K562 (cell line): Measurements from ENCODE around the gene SLC4A2. TPM values are rescaled to one million over a fixed set of nuclear protein-coding genes. Genes with fewer than 3 reads are reported as not detected.

ENCODE experiments used
- BHLHE40 ChIP-seq: IDR thresholded peaks from 2 replicates; pipeline ENCODE4 v1.6.1; 2011; ENCODE audit warnings: low read length, improper control_type of control experiment
- BRD9 ChIP-seq: fragments of 450-650 bp; IDR thresholded peaks from 2 replicates; pipeline ENCODE4 v1.6.1; 2018; ENCODE audit warnings: low read depth; ENCODE audit not compliant: partially characterized antibody
- ERF ChIP-seq: fragments of 450-650 bp; formaldehyde crosslinking; IDR thresholded peaks from 2 replicates; pipeline ENCODE4 v1.4.0; 2020; ENCODE audit warnings: mild to moderate bottlenecking, mixed read lengths
- FOXK1 ChIP-seq: sonication (generic); formaldehyde crosslinking; IDR thresholded peaks from 2 replicates; pipeline ENCODE4 v1.8.0; 2022; ENCODE audit warnings: missing genetic modification reagents, mild to moderate bottlenecking, borderline replicate concordance
- HDAC1 ChIP-seq, 2 experiments: fragments of 450-650 bp; IDR thresholded peaks; 2 replicates each; pipeline ENCODE4 v1.6.1; 2016 to 2017; ENCODE audit warnings: inconsistent platforms in 1 of 2, mild to moderate bottlenecking in 1 of 2, moderate library complexity in 1 of 2
- JUND ChIP-seq, 2 experiments: IDR thresholded peaks; 2 replicates in 1 of 2; 3 replicates in 1 of 2; pipeline ENCODE4 v1.6.1; 2011; ENCODE audit warnings: borderline replicate concordance in 2 of 2, low read depth in 2 of 2, low read length in 2 of 2, improper control_type of control experiment in 1 of 2, missing biosample characterization in 1 of 2, missing genetic modification characterization in 1 of 2, missing genetic modification reagents in 1 of 2
- KAT7 ChIP-seq: sonication (generic); formaldehyde crosslinking; IDR thresholded peaks from 2 replicates; pipeline ENCODE4 v1.8.0; 2022; ENCODE audit warnings: missing genetic modification reagents, mild to moderate bottlenecking, borderline replicate concordance
- KLF10 ChIP-seq: fragments of 250-450 bp; sonication (Bioruptor Pico); IDR thresholded peaks from 2 replicates; pipeline ENCODE4 v1.6.1; 2021; ENCODE audit warnings: matching md5 sums
- MEIS2 ChIP-seq: fragments of 450-650 bp; IDR thresholded peaks from 2 replicates; pipeline ENCODE4 v1.6.1; 2014; ENCODE audit warnings: mild to moderate bottlenecking; ENCODE audit not compliant: partially characterized antibody
- MLLT1 ChIP-seq, 2 experiments: fragments of 450-650 bp; IDR thresholded peaks; 2 replicates each; pipeline ENCODE4 v1.6.1; 2016
- PHF8 ChIP-seq: fragments of 200-600 bp; sonication (generic); IDR thresholded peaks from 2 replicates; pipeline ENCODE4 v1.6.1; 2012; ENCODE audit warnings: mixed run types, mild to moderate bottlenecking, inconsistent platforms, low read length, moderate library complexity, borderline replicate concordance
- REST ChIP-seq, 2 experiments: fragments of 450-650 bp; formaldehyde crosslinking in 1 of 2; IDR thresholded peaks; 2 replicates each; pipeline versions ENCODE4 v1.4.0 to v1.6.1; 2014 to 2020; ENCODE audit warnings: mild to moderate bottlenecking in 2 of 2, borderline replicate concordance in 1 of 2, low read depth in 1 of 2
- SAFB ChIP-seq: fragments of 200-400 bp; formaldehyde crosslinking; IDR thresholded peaks from 2 replicates; pipeline ENCODE4 v1.6.1; 2017; ENCODE audit warnings: low read depth, low read length, borderline replicate concordance
- ZNF263 ChIP-seq: sonication (generic); formaldehyde crosslinking; IDR thresholded peaks from 2 replicates; pipeline ENCODE4 v1.8.0; 2022; ENCODE audit warnings: mild to moderate bottlenecking, missing genetic modification reagents, borderline replicate concordance
- ZNF316 ChIP-seq: fragments of 450-650 bp; IDR thresholded peaks from 2 replicates; pipeline ENCODE4 v1.6.1; 2016
- ZNF449 ChIP-seq: fragments of 250-450 bp; sonication (Bioruptor Pico); IDR thresholded peaks from 2 replicates; pipeline ENCODE4 v1.8.0; 2022; ENCODE audit warnings: moderate library complexity, mild to moderate bottlenecking, inconsistent platforms
- polyA plus RNA-seq, 8 experiments: library from polyadenylated mRNA; depleted of rRNA in 4 of 8; stranded (reverse) in 5 of 8; unstranded in 3 of 8; fragments of >200 nt; fragmentation: Nextera tagmentation in 2 of 8; fragmentation: Illumina TruSeq in 1 of 8; extraction: Ambion mirVana in 2 of 8; extraction: Trizol in 1 of 8; gene quantifications; 2 replicates each; pipeline versions ENCODE4 v1.2.1 to v1.2.3, GENCODE V29; 2011 to 2014; ENCODE audit warnings: inconsistent platforms in 1 of 8, missing spikeins in 1 of 8
- total RNA-seq, 7 experiments: library from RNA; depleted of rRNA in 6 of 7; stranded (reverse); fragments of >200 nt in 6 of 7; fragmentation: Illumina TruSeq in 2 of 7; extraction: Trizol in 2 of 7; gene quantifications; 2 replicates each; pipeline versions ENCODE4 v1.2.1 to v1.2.3, GENCODE V29; 2011 to 2021; ENCODE audit warnings: low replicate concordance in 1 of 7

Gene SLC4A2
- total and polyA plus RNA-seq, 9 of the 15 experiments (the other 6 are each of a cell fraction or from before 2014, with no cell fraction given): 11.4 to 375 (median 130) TPM

GRCh38 chr7:151086802-151087244, 27.4 kb downstream of the SLC4A2 start (continued):
- TF ChIP-seq ZNF449 (CRISPR knock-in tag) (no peak), KAT7 (0 out of 2 replicates have a peak, but pooled peaks have one; percentile 42), ZNF263 (CRISPR knock-in tag) (no peak; the same call in 1 of the 2 replicates), SAFB (peak; percentile 20; the same call in 1 of the 2 replicates), ZNF316 (no peak), KLF10 (CRISPR knock-in tag) (no peak), ERF (CRISPR knock-in tag) (no peak), PHF8 (peak; percentile 14; the same call in 1 of the 2 replicates), MEIS2 (no peak), JUND (IDR thresholded peaks at IDR 0.05; ENCODE audit: borderline replicate concordance, low read depth, low read length) (peak; percentile 10; the same call in 1 of the 2 replicates), JUND (tag; IDR thresholded peaks at IDR 0.05; ENCODE audit: borderline replicate concordance, low read depth, low read length) (no peak), BHLHE40 (no peak), HDAC1 (IDR thresholded peaks at IDR 0.05) (peak in 1 of 2 experiments; percentile 79; a peak in 2 of 4 replicates), FOXK1 (CRISPR knock-in tag) (no peak), REST (IDR thresholded peaks at IDR 0.05; ENCODE audit: borderline replicate concordance) (no peak), REST (CRISPR knock-in tag; IDR thresholded peaks at IDR 0.05; ENCODE audit: low read depth) (peak; percentile 4; the same call in 1 of the 2 replicates), BRD9 (peak; percentile 39), MLLT1 (IDR thresholded peaks at IDR 0.05) (0 out of 4 replicates have a peak, but pooled peaks of 1 of the 2 experiments have one; percentile 67)
